NCI-H2227 (cell line): Measurements from ENCODE around the gene TFDP2.

Experiments used
- DNase-seq: peaks from one replicate; lab custom pipeline; 2025; ENCODE audit not compliant: unreplicated experiment; lab: John Stamatoyannopoulos, UW

The TFDP2 gene

DNA sequence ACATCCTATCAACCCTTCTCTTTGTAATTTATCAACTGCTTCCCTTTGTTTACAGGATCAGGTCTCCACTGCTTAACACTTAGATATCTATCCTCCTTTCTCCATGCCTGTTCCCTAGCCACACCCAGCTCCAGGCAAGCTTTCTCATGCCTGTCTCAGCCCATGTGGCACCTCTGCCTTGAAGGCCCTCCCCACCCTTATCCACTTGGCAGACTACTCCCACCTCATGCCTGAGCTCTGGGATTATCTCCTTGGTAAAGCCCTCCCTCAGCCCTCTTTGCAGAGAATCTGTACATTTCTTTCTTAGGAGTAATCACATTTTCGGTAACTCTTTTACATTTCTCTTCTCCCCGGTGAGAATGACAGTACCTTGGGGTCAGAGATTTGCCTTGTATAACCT is 176.9 kb downstream of the TFDP2 start:
- DNase-seq = no peak

- no peak for DNase-seq
Measured at GRCh38 chr3:141971571-141971970, 177.8 kb downstream of the TFDP2 start.

GRCh38 chr3:141969711-141970110 is 179.6 kb downstream of the TFDP2 start:
- DNase-seq = no peak

DNA sequence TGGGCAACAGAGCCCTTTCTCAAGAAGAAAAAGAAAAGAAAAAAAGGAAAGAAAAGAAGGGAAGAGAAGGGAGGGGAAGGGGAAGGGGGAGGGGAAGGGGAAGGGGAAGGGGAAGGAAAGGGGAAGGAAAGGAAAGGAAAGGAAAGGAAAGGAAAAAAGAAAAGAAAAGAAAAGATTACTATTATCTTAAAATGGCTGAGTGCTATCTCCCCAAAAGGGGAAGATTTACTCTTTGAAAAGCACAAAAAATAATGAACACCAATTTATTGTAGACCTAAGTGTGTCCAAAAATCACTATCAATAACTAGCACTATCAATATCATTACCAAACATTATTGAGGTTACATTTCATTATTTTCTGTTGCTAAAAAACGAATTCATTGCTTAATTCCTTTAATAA is 183.9 kb downstream of the TFDP2 start:
- no peak for DNase-seq

DNA sequence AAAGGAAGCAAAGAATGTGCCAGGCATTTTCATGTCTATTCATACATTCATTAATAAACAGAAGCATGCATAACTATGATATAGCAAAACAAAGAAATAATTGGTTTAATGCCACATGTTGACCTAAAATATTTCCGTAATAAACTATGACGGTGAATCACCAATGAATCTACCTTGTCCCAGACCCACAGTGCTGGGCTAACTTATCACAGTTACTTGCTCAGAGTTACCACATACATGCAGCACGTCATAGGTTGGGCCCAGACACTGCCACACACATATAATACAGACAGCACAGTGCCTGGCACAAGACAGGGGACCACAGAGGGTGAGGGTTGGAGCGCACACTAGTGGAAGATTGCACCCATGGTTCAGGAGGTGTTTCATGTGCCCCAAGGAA is 186.0 kb downstream of the TFDP2 start:
- DNase-seq = no peak

GRCh38 chr3:141960731-141961130 is 188.6 kb downstream of the TFDP2 start:
- DNase-seq = no peak

DNA sequence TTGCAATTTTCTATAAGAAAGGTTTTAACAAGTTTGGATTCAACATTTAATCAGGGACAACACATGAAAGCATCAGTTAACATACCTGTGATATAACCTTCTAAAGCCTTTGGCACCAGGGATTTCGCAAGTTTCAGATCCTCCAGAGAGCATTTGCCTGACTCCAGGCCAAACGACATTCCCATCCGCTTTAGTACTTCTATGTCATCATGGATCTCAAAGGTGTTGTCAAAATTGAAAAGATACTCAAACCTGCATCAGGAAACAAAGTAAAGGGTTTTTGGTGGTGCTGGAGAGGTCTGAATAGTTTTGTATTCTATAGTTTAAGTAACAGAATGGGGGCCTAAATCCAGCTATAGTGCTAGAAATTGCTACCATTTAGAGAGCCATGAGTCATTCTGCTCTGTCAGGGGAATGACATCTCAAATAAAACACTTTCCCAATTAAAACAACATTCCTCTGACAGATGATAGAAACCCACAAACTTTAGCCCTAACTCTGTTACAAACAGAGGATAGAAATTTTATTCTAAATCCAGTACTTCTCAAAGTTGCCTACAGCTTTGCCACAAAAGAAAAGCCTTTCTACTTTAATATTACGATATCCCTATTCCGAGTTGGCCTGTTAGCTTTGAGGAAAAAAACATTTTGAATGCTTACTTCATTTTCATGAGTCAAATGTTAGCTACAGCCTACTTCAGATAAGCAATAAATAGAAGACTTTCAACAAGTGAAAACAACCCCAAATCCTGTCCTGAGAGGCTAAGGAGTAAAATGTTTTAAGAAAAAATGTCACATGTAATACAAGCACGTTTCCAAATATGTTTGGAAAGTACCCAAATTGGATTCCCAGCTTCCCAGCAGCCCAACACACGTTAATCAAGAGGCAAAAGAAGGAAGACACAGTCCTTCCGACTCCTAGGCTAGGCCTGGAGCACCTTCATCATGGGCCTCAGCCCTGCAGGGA is 189.5 kb downstream of the TFDP2 start:
- no peak for DNase-seq

DNA sequence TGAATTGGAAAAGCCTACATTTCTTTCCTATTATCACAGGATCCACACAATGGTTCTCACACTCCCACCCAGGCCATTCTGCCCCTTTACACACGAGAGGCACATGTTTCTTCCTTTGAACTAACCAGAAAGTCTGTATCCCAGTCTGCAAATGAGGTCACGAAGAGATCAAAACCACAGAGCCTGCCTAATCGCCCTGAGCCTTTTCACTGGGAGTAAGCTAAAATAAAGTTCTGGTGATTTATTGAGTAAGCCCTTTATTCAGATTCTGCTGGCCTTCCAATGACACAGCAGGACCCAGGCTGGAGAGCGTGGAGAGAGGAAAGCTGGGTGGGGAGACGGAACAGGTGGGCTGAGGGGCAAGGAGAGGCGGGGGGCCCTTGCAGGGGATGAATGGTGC is 194.2 kb downstream of the TFDP2 start:
- no peak for DNase-seq

DNA sequence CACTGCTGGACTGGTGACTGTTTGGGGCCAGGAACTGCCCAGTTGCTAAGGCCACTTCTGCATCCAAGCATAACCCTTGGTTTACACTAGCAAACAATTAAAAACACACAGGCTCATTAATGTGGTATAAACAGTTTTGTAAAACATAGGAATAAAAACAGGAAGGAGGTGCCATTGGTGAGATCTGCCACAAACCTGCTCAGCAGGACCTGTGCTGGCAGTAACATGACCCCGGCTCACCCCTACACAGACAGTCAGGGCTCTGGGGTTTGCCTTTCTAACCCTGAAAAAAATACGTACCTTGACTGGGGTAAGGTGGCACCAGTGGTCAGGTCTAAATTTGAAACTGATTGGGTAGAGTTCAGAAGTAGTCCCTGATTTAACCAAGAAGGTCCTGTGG is 196.7 kb downstream of the TFDP2 start:
- no peak for DNase-seq

- no peak for DNase-seq
Measured at GRCh38 chr3:141950572-141951493, 198.5 kb downstream of the TFDP2 start.

GRCh38 chr3:141949972-141950371 is 199.4 kb downstream of the TFDP2 start:
- no peak for DNase-seq

DNA sequence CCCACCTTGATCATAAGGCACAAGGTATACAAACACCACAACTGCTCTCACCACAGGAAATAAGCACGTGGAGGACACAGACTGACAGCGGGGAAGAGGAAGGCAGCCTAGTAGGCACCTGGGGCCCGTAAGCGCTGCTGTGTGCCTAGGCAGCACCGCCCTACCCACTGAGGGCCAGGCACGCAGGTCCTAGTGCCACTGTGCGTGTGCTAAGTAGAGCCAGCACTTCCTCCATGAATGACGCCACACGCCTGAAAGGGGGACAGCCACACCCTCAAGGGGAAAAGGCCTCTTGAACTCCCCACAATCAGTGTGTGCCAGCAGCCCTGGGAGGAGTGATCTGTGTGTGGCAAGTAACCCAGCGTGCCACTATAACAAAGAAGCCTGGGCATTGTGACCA is 199.9 kb downstream of the TFDP2 start:
- no peak for DNase-seq

GRCh38 chr3:141945726-141946485 is 203.4 kb downstream of the TFDP2 start:
- DNase-seq = no peak

GRCh38 chr3:141942006-141942405 is 207.3 kb downstream of the TFDP2 start:
- no peak for DNase-seq

DNA sequence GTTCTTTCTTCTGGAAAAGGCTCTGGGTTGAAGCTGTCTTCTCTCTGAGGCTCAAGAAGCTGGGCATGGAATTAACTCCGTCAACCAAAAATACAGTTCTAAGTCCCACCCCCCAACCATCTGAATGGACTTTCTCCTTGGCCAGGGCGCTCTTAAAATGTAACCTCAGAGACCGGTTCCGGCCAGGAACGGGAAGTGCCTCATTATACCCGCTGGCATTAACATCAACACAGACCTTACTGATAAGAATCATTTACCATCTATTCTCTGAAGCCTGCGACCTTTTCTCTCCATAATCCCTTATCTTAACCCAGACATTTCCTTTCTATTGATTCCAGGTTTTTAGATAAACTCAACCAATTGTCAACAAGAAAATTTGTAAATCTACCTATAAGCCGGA is 208.3 kb downstream of the TFDP2 start:
- no peak for DNase-seq

- DNase-seq = no peak
Measured at GRCh38 chr3:141940194-141940776, 209.1 kb downstream of the TFDP2 start.

GRCh38 chr3:141939759-141940158 is 209.6 kb downstream of the TFDP2 start:
- no peak for DNase-seq

- no peak for DNase-seq
Measured at GRCh38 chr3:141938011-141938500, 211.3 kb downstream of the TFDP2 start.

- DNase-seq = no peak
Measured at GRCh38 chr3:141934354-141934753, 215.0 kb downstream of the TFDP2 start.
